GM19099 (cell line): ENCODE results near the gene LBP.

ENCODE experiments used
- POLR2A ChIP-seq: IDR thresholded peaks from 3 replicates; pipeline ENCODE4 v1.6.1; 2011; ENCODE audit warnings: low read depth; ENCODE audit not compliant: insufficient read length; ENCODE audit errors: extremely low read depth

The LBP gene

DNA sequence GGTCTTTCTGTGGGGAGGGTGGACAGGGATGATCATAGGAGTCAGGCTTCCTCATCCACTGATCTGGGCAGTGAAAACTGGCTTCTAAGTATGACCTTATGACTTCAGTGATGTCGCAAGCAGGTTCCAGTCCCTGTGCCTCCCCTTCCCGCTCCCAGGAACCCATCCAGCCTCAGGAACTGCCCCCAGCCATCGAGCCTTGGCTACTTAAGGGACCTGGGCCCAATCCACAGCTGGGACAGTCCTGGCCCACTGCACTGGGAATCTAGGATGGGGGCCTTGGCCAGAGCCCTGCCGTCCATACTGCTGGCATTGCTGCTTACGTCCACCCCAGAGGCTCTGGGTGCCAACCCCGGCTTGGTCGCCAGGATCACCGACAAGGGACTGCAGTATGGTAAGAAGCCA is at the start of gene LBP:
Gene LBP, plus strand, starts transcription at position 236 of the 405 bp plus-strand sequence. Its CDS starts 35 bp downstream, at position 271.
- TF ChIP-seq POLR2A = no peak

- no peak for TF ChIP-seq POLR2A
Observed at GRCh38 chr20:38297916-38298674, 48.2 kb upstream of the LBP start.

DNA sequence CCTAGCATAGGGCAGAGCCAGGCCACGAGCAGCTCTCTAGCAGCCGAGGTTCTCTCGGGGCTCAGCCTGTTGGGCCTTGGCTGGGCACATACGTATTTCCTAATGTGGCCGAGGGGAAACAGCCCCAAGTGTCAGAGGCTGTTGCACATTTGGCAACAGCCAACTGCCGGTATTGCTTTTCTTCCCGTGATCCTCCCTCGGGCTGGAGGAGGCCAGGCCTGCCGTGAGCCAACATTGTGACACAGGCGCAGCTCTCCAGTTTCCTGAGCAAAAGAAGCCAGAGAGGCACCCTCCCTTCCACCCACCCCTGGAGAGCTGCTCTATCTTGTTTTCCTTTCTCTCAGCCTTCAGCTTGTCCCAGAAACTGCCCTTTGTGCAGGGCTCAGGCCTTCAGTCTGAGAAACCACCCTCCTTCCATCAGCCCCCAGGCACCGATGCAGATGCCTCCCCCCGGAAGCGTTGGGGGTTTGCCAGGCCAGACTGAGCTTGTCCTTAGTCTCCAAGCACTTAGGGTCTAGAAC is 47.5 kb upstream of the LBP start:
- TF ChIP-seq POLR2A = no peak

DNA sequence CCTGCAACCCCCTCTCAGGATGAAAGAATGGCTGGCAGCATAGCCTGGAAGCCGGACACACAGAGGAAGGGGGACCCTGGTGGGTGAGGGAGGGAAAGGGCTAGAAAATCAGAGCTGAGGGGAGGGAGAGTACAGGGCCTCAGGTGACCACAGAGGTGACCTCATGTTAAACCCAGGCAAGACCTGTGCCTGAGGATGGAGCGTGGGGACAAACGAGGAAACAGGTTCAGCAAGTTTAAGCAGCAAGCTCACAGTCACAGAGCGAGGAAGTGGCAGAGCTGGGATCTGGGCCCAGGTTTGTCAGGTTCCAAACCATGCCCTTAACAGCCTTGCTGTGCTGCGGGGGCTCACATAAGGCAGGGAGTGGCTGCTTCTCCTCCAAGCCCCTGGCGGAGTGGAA is 46.3 kb upstream of the LBP start:
- no peak for TF ChIP-seq POLR2A

- TF ChIP-seq POLR2A = no peak
Observed at GRCh38 chr20:38300438-38300837, 45.8 kb upstream of the LBP start.

DNA sequence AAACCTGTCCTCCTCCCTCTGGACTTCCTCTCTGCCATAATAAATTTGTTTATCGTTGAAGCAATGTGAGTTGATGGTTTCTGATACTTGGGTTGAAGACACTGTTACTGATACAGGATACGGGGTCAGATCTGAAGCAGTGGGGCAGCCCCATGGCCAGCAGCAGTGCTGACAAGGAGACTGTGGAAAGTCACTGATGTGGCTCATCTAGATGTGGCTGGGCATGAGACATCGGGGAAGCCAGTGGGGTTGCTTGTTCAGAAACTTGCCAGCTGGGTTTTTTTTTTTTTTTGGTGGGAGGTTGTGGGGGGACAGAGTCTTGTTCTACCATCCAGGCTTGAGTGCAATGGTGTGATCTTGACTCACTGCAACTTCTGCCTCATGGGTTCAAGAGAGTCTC is 45.0 kb upstream of the LBP start:
- no peak for TF ChIP-seq POLR2A

DNA sequence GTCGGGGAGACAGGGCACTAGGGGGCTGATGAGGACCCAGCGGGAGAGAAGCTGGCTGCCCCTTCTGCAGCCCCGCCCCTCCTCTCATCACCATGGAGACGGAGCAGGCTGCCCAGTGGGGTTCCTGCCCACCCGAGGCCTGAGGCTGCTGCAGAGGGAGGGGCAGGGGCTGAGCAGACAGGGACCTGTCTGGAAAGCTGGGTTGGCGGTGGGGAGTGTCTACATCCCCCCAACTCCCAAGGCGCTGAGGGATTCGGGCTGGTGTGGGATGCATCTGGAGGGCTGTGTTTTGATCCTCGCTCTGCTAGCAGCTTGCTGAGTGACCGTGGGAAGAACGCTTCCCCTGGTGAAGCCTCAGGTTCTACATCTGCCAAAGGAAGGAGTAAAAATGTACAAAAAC is 43.5 kb upstream of the LBP start:
- TF ChIP-seq POLR2A = no peak

- TF ChIP-seq POLR2A = no peak
Observed at GRCh38 chr20:38303908-38304379, 42.3 kb upstream of the LBP start, which contains the start of gene BPI. BPI (plus strand) TSS chr20:38304156; CDS start chr20:38304224, 68 bp downstream.

GRCh38 chr20:38304845-38305447 is 41.3 kb upstream of the LBP start:
- no peak for TF ChIP-seq POLR2A

DNA sequence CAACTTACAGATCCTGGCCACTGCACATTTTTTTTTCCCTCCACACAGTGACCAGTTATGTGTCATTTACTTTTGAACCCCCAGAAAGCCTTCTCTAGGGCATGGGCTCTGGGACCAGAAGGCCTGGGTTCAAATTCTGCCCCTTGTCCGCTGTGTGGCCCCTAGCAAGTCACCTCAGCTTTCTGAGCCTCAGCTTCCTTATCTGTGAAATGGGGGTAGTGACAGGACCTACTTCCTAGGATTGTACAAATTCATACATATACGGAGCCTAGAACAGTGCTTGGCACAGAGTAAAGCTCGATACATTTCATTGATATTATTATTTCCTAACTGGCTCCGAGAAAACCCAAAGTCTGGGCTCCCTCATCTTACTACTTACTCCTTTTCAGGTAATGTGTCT is 40.7 kb upstream of the LBP start:
- no peak for TF ChIP-seq POLR2A

DNA sequence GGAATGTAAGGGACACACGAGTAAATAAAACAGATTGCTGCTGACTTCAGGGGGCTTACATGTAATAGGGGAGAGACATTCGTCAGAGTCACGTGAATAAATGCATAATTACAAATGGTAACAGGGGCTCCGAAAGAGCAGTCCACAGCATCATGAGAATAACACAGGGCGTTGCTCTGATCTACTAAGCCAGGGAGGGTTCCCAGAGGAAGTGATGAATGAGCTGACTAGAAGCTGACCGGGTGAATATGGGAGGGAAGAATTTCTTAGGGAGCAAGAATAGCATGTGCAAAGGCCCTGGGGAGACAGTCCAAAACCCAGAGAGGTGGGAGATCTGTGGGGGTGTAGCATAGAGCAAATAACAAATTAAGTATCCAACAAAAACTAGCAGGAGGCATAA is 39.9 kb upstream of the LBP start:
- TF ChIP-seq POLR2A = no peak

- TF ChIP-seq POLR2A = no peak
Observed at GRCh38 chr20:38307371-38308046, 38.8 kb upstream of the LBP start.

- TF ChIP-seq POLR2A = no peak
Observed at GRCh38 chr20:38308047-38308438, 38.2 kb upstream of the LBP start.

GRCh38 chr20:38308447-38308846 is 37.8 kb upstream of the LBP start:
- no peak for TF ChIP-seq POLR2A

DNA sequence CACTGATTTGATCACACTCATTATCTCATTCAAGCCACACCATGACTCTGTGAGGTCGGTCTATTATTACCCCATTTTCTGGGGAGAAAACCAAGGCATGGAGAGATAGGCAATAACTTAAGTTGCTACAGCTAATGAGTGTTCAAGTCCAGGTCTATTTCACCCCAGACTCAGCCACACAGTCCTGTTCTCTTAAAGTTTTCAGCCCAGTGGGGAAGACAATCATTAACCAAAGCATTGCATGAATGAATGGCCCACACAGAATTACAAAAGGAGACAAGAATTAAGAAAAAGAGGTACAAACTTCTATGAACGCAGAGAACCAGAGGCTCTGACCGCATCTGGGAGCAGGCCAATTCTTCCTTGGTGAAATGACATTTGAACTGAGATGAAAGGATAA is 35.2 kb upstream of the LBP start:
- TF ChIP-seq POLR2A = no peak

- TF ChIP-seq POLR2A = no peak
Observed at GRCh38 chr20:38311491-38311890, 34.8 kb upstream of the LBP start.

GRCh38 chr20:38313676-38314075 is 32.6 kb upstream of the LBP start:
- TF ChIP-seq POLR2A = no peak
